Peyer's patch (tissue), 4 donors: ENCODE data around the gene KRTAP9-1.

Source experiments
- CTCF ChIP-seq, 6 experiments: fragments of 450-650 bp in 4 of 6; fragments of 200-600 bp in 2 of 6; sonication (generic) in 1 of 6; IDR thresholded peaks; one replicate each; pipeline ENCODE4 v1.5.1; 2017 to 2019; ENCODE audit warnings: antibody characterized with exemption in 6 of 6, mild to moderate bottlenecking in 3 of 6, moderate library complexity in 1 of 6
- POLR2A ChIP-seq, 2 donors: fragments of 450-650 bp; IDR thresholded peaks; one replicate each; pipeline ENCODE4 v1.5.1; 2017; ENCODE audit warnings: antibody characterized with exemption in 2 of 2, mild to moderate bottlenecking in 2 of 2, moderate library complexity in 2 of 2

GRCh38 chr17:41171886-41172285 is 17.8 kb upstream of the KRTAP9-1 start:
- TF ChIP-seq CTCF (IDR thresholded peaks at IDR 0.05) (no peak), POLR2A (IDR thresholded peaks at IDR 0.05) (no peak)
